ENCODE measurements around the gene NXN. TPM values are rescaled to one million over a fixed set of nuclear protein-coding genes. Genes with fewer than 3 reads are reported as not detected.
A peak's percentile ranks its signal among the peaks of the same experiment; 100 is the strongest.
"Not testable (repeated sequence)": the region's sequence is repeated elsewhere in the genome, so short reads cannot be mapped to it uniquely, and the experiment has no call there.

The NXN gene
- polyA plus RNA-seq, 1 of the 3 experiments (the other 2 are of a cell fraction) = 23.9 TPM

DNA sequence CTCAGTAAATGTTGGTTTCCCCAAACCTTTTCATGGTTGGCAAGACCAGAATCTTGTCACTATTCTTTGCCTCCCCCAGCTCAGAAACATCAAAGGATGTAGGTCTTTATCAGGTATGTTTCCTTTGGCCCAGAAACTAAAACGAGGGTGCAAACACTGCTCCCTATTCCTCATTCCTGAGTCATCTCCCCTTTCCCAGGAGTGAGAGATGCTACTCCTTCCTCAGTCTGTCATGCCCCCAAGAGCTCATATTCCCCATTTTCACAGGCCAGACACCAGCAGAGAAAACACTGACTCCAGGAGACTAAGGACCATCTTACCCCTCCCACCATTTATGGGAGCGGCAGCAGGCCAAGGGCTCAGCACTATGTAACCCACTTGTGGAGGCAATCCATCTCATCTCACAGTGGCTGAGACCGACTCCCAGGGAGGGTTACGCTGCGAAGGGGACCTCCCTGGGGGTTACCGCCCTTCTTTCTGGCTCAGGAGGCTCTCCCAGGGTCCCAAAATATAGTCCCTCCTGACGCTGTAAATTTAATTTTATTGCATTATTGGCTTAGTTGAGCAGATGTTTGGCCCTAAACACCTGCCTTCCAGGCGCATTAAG is 229.0 kb downstream of the NXN start:
- no peak for DNase-seq
- Histone ChIP-seq H3K4me1 (ENCODE audit: control insufficient read depth in 1 of 2, insufficient read depth in 2 of 2, low read depth in 1 of 2, low read length in 1 of 2) (peaks cover 5 to 18% of the 10 kb centered on the region in 2 experiments; a peak in 2 of 4 replicates), H4K20me1 (ENCODE audit: insufficient read depth) (no peaks in the 10 kb centered on the region), H3F3A (replicated peaks; ENCODE audit: insufficient read depth) (peaks cover 15% of the 10 kb centered on the region), H3K27me3 (ENCODE audit: insufficient read depth) (no peaks in the 10 kb centered on the region), H3K4me3 (ENCODE audit: low read depth in 2 of 2, low read length in 1 of 2) (peak overlapping the region in 1 of 2 experiments; percentile 84; a peak in 2 of 4 replicates), H2AFZ (ENCODE audit: low read depth) (no peak overlapping the region), H3K36me3 (replicated peaks in 1 of 2; ENCODE audit: control insufficient read depth in 1 of 2, insufficient read depth in 2 of 2, low read length in 1 of 2) (peaks cover 6 to 25% of the 10 kb centered on the region in 2 experiments), H3K9me3 (no peaks in the 10 kb centered on the region), H3K9ac (no peak overlapping the region), H3K4me2 (peak overlapping the region; percentile 95), H3K9me2 (no peaks in the 10 kb centered on the region), H3K79me2 (ENCODE audit: insufficient read depth) (peaks cover 37% of the 10 kb centered on the region), H3K27ac (ENCODE audit: low read depth in 2 of 2, low read length in 1 of 2) (no peak overlapping the region)
- TF ChIP-seq JUND (IDR thresholded peaks at IDR 0.05) (no peak), MXI1 (IDR thresholded peaks at IDR 0.05; ENCODE audit: low read depth, low read length) (no peak), EP300 (IDR thresholded peaks at IDR 0.05; ENCODE audit: borderline replicate concordance in 1 of 2, low read depth in 1 of 2, low read length in 1 of 2) (no peak), CHD2 (IDR thresholded peaks at IDR 0.05; ENCODE audit: low read length, partially characterized antibody) (no peak), TEAD4 (IDR thresholded peaks at IDR 0.05; ENCODE audit: borderline replicate concordance, insufficient read depth) (no peak), RAD21 (IDR thresholded peaks at IDR 0.05; ENCODE audit: low read length) (no peak), NRF1 (IDR thresholded peaks at IDR 0.05; ENCODE audit: low read depth, low read length) (no peak)
- TF ChIP-seq, protein P1, sequence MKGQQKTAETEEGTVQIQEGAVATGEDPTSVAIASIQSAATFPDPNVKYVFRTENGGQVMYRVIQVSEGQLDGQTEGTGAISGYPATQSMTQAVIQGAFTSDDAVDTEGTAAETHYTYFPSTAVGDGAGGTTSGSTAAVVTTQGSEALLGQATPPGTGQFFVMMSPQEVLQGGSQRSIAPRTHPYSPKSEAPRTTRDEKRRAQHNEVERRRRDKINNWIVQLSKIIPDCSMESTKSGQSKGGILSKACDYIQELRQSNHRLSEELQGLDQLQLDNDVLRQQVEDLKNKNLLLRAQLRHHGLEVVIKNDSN (IDR thresholded peaks at IDR 0.05; ENCODE audit: borderline replicate concordance, low read depth) = no peak
- TF ChIP-seq, protein P2, sequence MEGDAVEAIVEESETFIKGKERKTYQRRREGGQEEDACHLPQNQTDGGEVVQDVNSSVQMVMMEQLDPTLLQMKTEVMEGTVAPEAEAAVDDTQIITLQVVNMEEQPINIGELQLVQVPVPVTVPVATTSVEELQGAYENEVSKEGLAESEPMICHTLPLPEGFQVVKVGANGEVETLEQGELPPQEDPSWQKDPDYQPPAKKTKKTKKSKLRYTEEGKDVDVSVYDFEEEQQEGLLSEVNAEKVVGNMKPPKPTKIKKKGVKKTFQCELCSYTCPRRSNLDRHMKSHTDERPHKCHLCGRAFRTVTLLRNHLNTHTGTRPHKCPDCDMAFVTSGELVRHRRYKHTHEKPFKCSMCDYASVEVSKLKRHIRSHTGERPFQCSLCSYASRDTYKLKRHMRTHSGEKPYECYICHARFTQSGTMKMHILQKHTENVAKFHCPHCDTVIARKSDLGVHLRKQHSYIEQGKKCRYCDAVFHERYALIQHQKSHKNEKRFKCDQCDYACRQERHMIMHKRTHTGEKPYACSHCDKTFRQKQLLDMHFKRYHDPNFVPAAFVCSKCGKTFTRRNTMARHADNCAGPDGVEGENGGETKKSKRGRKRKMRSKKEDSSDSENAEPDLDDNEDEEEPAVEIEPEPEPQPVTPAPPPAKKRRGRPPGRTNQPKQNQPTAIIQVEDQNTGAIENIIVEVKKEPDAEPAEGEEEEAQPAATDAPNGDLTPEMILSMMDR (IDR thresholded peaks at IDR 0.05) = no peak
- TF ChIP-seq, protein P3, sequence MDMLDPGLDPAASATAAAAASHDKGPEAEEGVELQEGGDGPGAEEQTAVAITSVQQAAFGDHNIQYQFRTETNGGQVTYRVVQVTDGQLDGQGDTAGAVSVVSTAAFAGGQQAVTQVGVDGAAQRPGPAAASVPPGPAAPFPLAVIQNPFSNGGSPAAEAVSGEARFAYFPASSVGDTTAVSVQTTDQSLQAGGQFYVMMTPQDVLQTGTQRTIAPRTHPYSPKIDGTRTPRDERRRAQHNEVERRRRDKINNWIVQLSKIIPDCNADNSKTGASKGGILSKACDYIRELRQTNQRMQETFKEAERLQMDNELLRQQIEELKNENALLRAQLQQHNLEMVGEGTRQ (IDR thresholded peaks at IDR 0.05; ENCODE audit: borderline replicate concordance, low read depth, low read length) = no peak
- TF ChIP-seq, protein P4, sequence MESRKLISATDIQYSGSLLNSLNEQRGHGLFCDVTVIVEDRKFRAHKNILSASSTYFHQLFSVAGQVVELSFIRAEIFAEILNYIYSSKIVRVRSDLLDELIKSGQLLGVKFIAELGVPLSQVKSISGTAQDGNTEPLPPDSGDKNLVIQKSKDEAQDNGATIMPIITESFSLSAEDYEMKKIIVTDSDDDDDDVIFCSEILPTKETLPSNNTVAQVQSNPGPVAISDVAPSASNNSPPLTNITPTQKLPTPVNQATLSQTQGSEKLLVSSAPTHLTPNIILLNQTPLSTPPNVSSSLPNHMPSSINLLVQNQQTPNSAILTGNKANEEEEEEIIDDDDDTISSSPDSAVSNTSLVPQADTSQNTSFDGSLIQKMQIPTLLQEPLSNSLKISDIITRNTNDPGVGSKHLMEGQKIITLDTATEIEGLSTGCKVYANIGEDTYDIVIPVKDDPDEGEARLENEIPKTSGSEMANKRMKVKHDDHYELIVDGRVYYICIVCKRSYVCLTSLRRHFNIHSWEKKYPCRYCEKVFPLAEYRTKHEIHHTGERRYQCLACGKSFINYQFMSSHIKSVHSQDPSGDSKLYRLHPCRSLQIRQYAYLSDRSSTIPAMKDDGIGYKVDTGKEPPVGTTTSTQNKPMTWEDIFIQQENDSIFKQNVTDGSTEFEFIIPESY (IDR thresholded peaks at IDR 0.05; ENCODE audit: borderline replicate concordance, low read depth) = no peak
- ChIA-PET CTCF (interaction anchor here (1.0 to 2.2 kb wide), 5 partner anchors 9 to 230 kb away, joined by 3 to 8 read pairs (median 5); no protein-coding TSS in a partner anchor), POLR2A (interaction anchor here (1.0 kb wide), 1 partner anchor 9 kb away, joined by 3 read pairs; no protein-coding TSS in a partner anchor)
- 70% methylated on average over 8 of the region's 8 CpGs for WGBS (ENCODE audit: low lambda C conversion rate)

DNA sequence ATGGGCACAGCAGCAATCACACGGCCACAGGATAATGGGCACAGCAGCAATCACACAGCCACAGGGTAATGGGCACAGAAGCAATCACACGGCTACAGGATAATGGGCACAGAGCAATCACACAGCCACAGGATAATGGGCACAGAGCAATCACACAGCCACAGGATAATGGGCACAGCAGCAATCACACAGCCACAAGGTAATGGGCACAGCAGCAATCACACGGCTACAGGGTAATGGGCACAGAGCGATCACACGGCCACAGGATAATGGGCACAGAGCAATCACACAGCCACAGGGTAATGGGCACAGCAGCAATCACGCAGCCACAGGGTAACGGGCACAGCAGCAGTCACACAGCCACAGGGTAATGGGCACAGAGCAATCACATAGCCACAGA is 230.2 kb downstream of the NXN start:
- H3F3A ChIP-seq (replicated peaks; ENCODE audit: insufficient read depth); H3K9me3 ChIP-seq; H3K27ac ChIP-seq (ENCODE audit: low read depth in 2 of 2, low read length in 1 of 2); H3K27me3 ChIP-seq (ENCODE audit: insufficient read depth); H3K4me2 ChIP-seq; H2AFZ ChIP-seq (ENCODE audit: low read depth); H3K4me3 ChIP-seq (ENCODE audit: low read depth in 2 of 2, low read length in 1 of 2); H3K9me2 ChIP-seq; POLR2A ChIA-PET; CTCF ChIA-PET; H4K20me1 ChIP-seq (ENCODE audit: insufficient read depth); DNase-seq; H3K9ac ChIP-seq: not testable (repeated sequence)
- Histone ChIP-seq H3K79me2 (ENCODE audit: insufficient read depth) (peaks cover 37% of the 10 kb centered on the region), H3K4me1 (ENCODE audit: control insufficient read depth in 1 of 2, insufficient read depth in 2 of 2, low read depth in 1 of 2, low read length in 1 of 2) (peaks cover 5 to 18% of the 10 kb centered on the region in 2 experiments; a peak in 2 of 4 replicates), H3K36me3 (replicated peaks in 1 of 2; ENCODE audit: control insufficient read depth in 1 of 2, insufficient read depth in 2 of 2, low read length in 1 of 2) (peaks cover 6 to 37% of the 10 kb centered on the region in 2 experiments)
- WGBS (ENCODE audit: low lambda C conversion rate) = 64% methylated on average over 5 of the region's 7 CpGs
